H9 (cell line): ENCODE data around the gene CILP2. TPM values are rescaled to one million over a fixed set of nuclear protein-coding genes. Genes with fewer than 3 reads are reported as not detected.
A peak's percentile ranks its signal among the peaks of the same experiment; 100 is the strongest.

Experiments
- DNase-seq: peaks from one replicate; pipeline ENCODE4 v3.0.0-alpha.2; 2017
- H2AFZ ChIP-seq: one replicate; pipeline ENCODE4 v1.6.1; 2013; ENCODE audit warnings: mild to moderate bottlenecking, low read length, control low read depth, moderate library complexity
- H2AK5ac ChIP-seq: 2 replicates; pipeline ENCODE4 v1.6.1; 2013; ENCODE audit warnings: low read length, control low read depth, mixed read lengths; ENCODE audit not compliant: insufficient read length
- H2BK120ac ChIP-seq: one replicate; pipeline ENCODE4 v1.6.1; 2013; ENCODE audit warnings: low read depth, mild to moderate bottlenecking, low read length, control low read depth, inconsistent platforms; ENCODE audit not compliant: poor library complexity, severe bottlenecking
- H2BK12ac ChIP-seq: 2 replicates; pipeline ENCODE4 v1.6.1; 2013; ENCODE audit warnings: low read length, control low read depth, mixed read lengths, low read depth; ENCODE audit not compliant: insufficient read length
- H2BK15ac ChIP-seq: 2 replicates; pipeline ENCODE4 v1.6.1; 2013; ENCODE audit warnings: low read depth, low read length, control low read depth
- H2BK20ac ChIP-seq: one replicate; pipeline ENCODE4 v1.6.1; 2013; ENCODE audit warnings: low read depth, mild to moderate bottlenecking, low read length, control low read depth, inconsistent platforms; ENCODE audit not compliant: poor library complexity, severe bottlenecking
- H2BK5ac ChIP-seq: 2 replicates; pipeline ENCODE4 v1.6.1; 2013; ENCODE audit warnings: low read length, control low read depth, mixed read lengths; ENCODE audit not compliant: insufficient read length
- H3K14ac ChIP-seq: 2 replicates; pipeline ENCODE4 v1.6.1; 2013; ENCODE audit warnings: low read length, control low read depth; ENCODE audit not compliant: insufficient read depth
- H3K18ac ChIP-seq: 2 replicates; pipeline ENCODE4 v1.6.1; 2013; ENCODE audit warnings: low read depth, mild to moderate bottlenecking, mixed read lengths, low read length, control low read depth; ENCODE audit not compliant: insufficient read length
- H3K23ac ChIP-seq: 2 replicates; pipeline ENCODE4 v1.6.1; 2013; ENCODE audit warnings: low read length, control low read depth, mixed read lengths, low read depth; ENCODE audit not compliant: insufficient read length
- H3K23me2 ChIP-seq: 2 replicates; pipeline ENCODE4 v1.6.1; 2013; ENCODE audit warnings: low read depth, mild to moderate bottlenecking, mixed read lengths, low read length, control low read depth; ENCODE audit not compliant: insufficient read length, poor library complexity, severe bottlenecking
- H3K27ac ChIP-seq: 2 replicates; pipeline ENCODE4 v1.5.1; 2013; ENCODE audit warnings: low read length, control low read depth, mixed read lengths, low read depth; ENCODE audit not compliant: insufficient read length
- H3K27me3 ChIP-seq: 2 replicates; pipeline ENCODE4 v1.6.1; 2013; ENCODE audit warnings: low read length, control low read depth, inconsistent platforms; ENCODE audit not compliant: insufficient read depth
- H3K4ac ChIP-seq: 2 replicates; pipeline ENCODE4 v1.6.1; 2013; ENCODE audit warnings: low read depth, mild to moderate bottlenecking, control low read depth, inconsistent platforms, low read length, moderate library complexity
- H3K4me1 ChIP-seq: 2 replicates; pipeline ENCODE4 v1.6.1; 2013; ENCODE audit warnings: low read length, control low read depth, inconsistent platforms; ENCODE audit not compliant: insufficient read depth
- H3K4me2 ChIP-seq: 2 replicates; pipeline ENCODE4 v1.6.1; 2013; ENCODE audit warnings: low read length, control low read depth, mixed read lengths; ENCODE audit not compliant: insufficient read length, insufficient read depth
- H3K56ac ChIP-seq: 2 replicates; pipeline ENCODE4 v1.6.1; 2013; ENCODE audit warnings: low read depth, mild to moderate bottlenecking, mixed read lengths, low read length, control low read depth; ENCODE audit not compliant: insufficient read length
- H3K79me1 ChIP-seq: 2 replicates; pipeline ENCODE4 v1.6.1; 2013; ENCODE audit warnings: low read depth, mild to moderate bottlenecking, moderate library complexity, low read length, control low read depth, inconsistent platforms; ENCODE audit not compliant: insufficient read depth, poor library complexity, severe bottlenecking
- H3K79me2 ChIP-seq: 2 replicates; pipeline ENCODE4 v1.6.1; 2013; ENCODE audit warnings: low read length, control low read depth, inconsistent platforms; ENCODE audit not compliant: insufficient read depth
- H3K9ac ChIP-seq: 2 replicates; pipeline ENCODE4 v1.6.1; 2013; ENCODE audit warnings: low read length, control low read depth, mixed read lengths; ENCODE audit not compliant: insufficient read length; ENCODE audit errors: extremely low read depth
- H3K9me3 ChIP-seq: one replicate; pipeline ENCODE4 v1.6.1; 2013; ENCODE audit warnings: low read depth, low read length, inconsistent platforms; ENCODE audit not compliant: control insufficient read depth
- H3T11ph ChIP-seq: one replicate; pipeline ENCODE4 v1.6.1; 2013; ENCODE audit warnings: mild to moderate bottlenecking, low read length, control low read depth, inconsistent platforms
- H4K20me1 ChIP-seq: one replicate; pipeline ENCODE4 v1.6.1; 2013; ENCODE audit not compliant: control insufficient read depth, insufficient read length, insufficient read depth
- H4K5ac ChIP-seq: 2 replicates; pipeline ENCODE4 v1.6.1; 2013; ENCODE audit warnings: low read depth, mild to moderate bottlenecking, mixed read lengths, low read length, control low read depth; ENCODE audit not compliant: insufficient read length
- H4K8ac ChIP-seq: replicated peaks from 2 replicates; pipeline ENCODE4 v1.6.1; 2013; ENCODE audit warnings: low read length, control low read depth, mixed read lengths, low read depth; ENCODE audit not compliant: insufficient read length
- H4K91ac ChIP-seq: 2 replicates; pipeline ENCODE4 v1.6.1; 2013; ENCODE audit warnings: low read depth, mild to moderate bottlenecking, moderate library complexity, mixed read lengths, low read length, control low read depth; ENCODE audit not compliant: insufficient read length
- H3K27ac Mint-ChIP-seq, 3 experiments: 2 replicates in 2 of 3; 3 replicates in 1 of 3; pipeline ENCODE4 v1.8.0; 2020 to 2021; ENCODE audit warnings: mixed read lengths in 3 of 3, mild to moderate bottlenecking in 1 of 3, moderate library complexity in 1 of 3
- H3K27me3 Mint-ChIP-seq: 2 replicates; pipeline ENCODE4 v1.8.0; 2021; ENCODE audit warnings: low read depth, mild to moderate bottlenecking, moderate library complexity, mixed read lengths
- H3K36me3 Mint-ChIP-seq, 3 experiments: 2 replicates in 2 of 3; 3 replicates in 1 of 3; pipeline ENCODE4 v1.8.0; 2020 to 2021; ENCODE audit warnings: low read depth in 3 of 3, mixed read lengths in 3 of 3; ENCODE audit not compliant: insufficient read depth in 1 of 3
- H3K4me1 Mint-ChIP-seq, 2 experiments: 2 replicates each; pipeline ENCODE4 v1.8.0; 2020; ENCODE audit warnings: mixed read lengths in 2 of 2
- H3K4me3 Mint-ChIP-seq, 2 experiments: 2 replicates in 1 of 2; 3 replicates in 1 of 2; pipeline ENCODE4 v1.8.0; 2020 to 2021; ENCODE audit warnings: mild to moderate bottlenecking in 2 of 2, mixed read lengths in 2 of 2, moderate library complexity in 1 of 2
- H3K9me3 Mint-ChIP-seq, 2 experiments: 2 replicates in 1 of 2; 3 replicates in 1 of 2; pipeline ENCODE4 v1.8.0; 2020; ENCODE audit warnings: mild to moderate bottlenecking in 2 of 2, mixed read lengths in 2 of 2, moderate library complexity in 1 of 2
- WGBS: extraction: QIAGEN DNeasy Blood & Tissue Kit; methylation state at CpG from one replicate; pipeline ENCODE4 v1.1.7; 2013; ENCODE audit warnings: missing lambda C conversion rate, low lambda C conversion rate, mixed read lengths; ENCODE audit not compliant: insufficient read length; ENCODE audit errors: extremely low coverage; 5-methylcytosine and 5-hydroxymethylcytosine counted together
- total RNA-seq: library from RNA; stranded (reverse); gene quantifications from 2 replicates; pipeline ENCODE4 v1.2.1, GENCODE V29; 2021
- TF ChIP-seq, protein P1 (sequence below): fragments of 200-600 bp; sonication (generic); conservative IDR thresholded peaks from 3 replicates; pipeline ENCODE4 v1.8.0; 2021; ENCODE audit warnings: antibody characterized with exemption, mild to moderate bottlenecking

CILP2 gene
- total RNA-seq, 1 experiment from 2014 or later = 6.4 TPM

- H3K4me2 ChIP-seq = no peak overlapping the region
- no peak overlapping the region for H3K23ac ChIP-seq
- no peak overlapping the region for H3K9ac ChIP-seq
- no peak overlapping the region for H3K27ac ChIP-seq
- no peak overlapping the region for H3K4me3 Mint-ChIP-seq
- no peak overlapping the region for H2BK20ac ChIP-seq
- no peak overlapping the region; the same call in 1 of the 2 replicates for H3K14ac ChIP-seq
- TF ChIP-seq, protein P1, sequence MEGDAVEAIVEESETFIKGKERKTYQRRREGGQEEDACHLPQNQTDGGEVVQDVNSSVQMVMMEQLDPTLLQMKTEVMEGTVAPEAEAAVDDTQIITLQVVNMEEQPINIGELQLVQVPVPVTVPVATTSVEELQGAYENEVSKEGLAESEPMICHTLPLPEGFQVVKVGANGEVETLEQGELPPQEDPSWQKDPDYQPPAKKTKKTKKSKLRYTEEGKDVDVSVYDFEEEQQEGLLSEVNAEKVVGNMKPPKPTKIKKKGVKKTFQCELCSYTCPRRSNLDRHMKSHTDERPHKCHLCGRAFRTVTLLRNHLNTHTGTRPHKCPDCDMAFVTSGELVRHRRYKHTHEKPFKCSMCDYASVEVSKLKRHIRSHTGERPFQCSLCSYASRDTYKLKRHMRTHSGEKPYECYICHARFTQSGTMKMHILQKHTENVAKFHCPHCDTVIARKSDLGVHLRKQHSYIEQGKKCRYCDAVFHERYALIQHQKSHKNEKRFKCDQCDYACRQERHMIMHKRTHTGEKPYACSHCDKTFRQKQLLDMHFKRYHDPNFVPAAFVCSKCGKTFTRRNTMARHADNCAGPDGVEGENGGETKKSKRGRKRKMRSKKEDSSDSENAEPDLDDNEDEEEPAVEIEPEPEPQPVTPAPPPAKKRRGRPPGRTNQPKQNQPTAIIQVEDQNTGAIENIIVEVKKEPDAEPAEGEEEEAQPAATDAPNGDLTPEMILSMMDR = no peak
- no peaks in the 10 kb centered on the region for H3K27me3 ChIP-seq
- H3K9me3 ChIP-seq = no peaks in the 10 kb centered on the region
- H4K91ac ChIP-seq = no peak overlapping the region
- H2BK5ac ChIP-seq = no peak overlapping the region
- H3K18ac ChIP-seq = no peak overlapping the region
- no peak overlapping the region for H2AK5ac ChIP-seq
- H3K27me3 Mint-ChIP-seq = peaks cover 31% of the 10 kb centered on the region
- H3T11ph ChIP-seq = no peak overlapping the region
- no peaks in the 10 kb centered on the region for H3K36me3 Mint-ChIP-seq
- 0 out of 5 replicates have a peak, but pooled peaks cover 0 to 4% of the 10 kb centered on the region in 2 experiments for H3K9me3 Mint-ChIP-seq
- H4K20me1 ChIP-seq = no peaks in the 10 kb centered on the region
- no peak overlapping the region for H2BK12ac ChIP-seq
- H3K79me1 ChIP-seq = no peaks in the 10 kb centered on the region
- no peak overlapping the region for H3K4ac ChIP-seq
- no peak overlapping the region for H2AFZ ChIP-seq
- no peak for DNase-seq
- peaks cover 9 to 15% of the 10 kb centered on the region in 2 experiments for H3K4me1 Mint-ChIP-seq
- no peak overlapping the region for H2BK120ac ChIP-seq
- H4K8ac ChIP-seq = no peak overlapping the region
- peaks cover 3% of the 10 kb centered on the region; the same call in 1 of the 2 replicates for H3K4me1 ChIP-seq
- H2BK15ac ChIP-seq = no peak overlapping the region
- no peak overlapping the region for H4K5ac ChIP-seq
- no CpG with 5 or more reads among the region's 25 CpGs for WGBS
- H3K27ac Mint-ChIP-seq = 0 out of 7 replicates have a peak overlapping the region, but pooled peaks of 1 of the 3 experiments have one; percentile 68
- H3K56ac ChIP-seq = no peak overlapping the region
- no peaks in the 10 kb centered on the region for H3K23me2 ChIP-seq
- no peaks in the 10 kb centered on the region for H3K79me2 ChIP-seq
Measured at GRCh38 chr19:19579533-19580361, 41.7 kb downstream of the CILP2 start.
